Activated CD4-positive, alpha-beta memory T cell treated with anti-CD3 and anti-CD28 coated beads, Interleukin-2, amount 10 ng/mL, durations not matched to agents 7 days and 5 days (primary cell): Measurements from ENCODE around the gene YWHAB. TPM values are rescaled to one million over a fixed set of nuclear protein-coding genes. Genes with fewer than 3 reads are reported as not detected.
A peak's percentile ranks its signal among the peaks of the same experiment; 100 is the strongest.

Experiments
- CTCF ChIA-PET: fragments of 350-600 bp; sonication (Branson Sonifier 250); formaldehyde crosslinking; loops from one replicate; lab custom pipeline; 2021; ENCODE audit warnings: antibody characterized with exemption, inconsistent platforms; lab: Charles Lee
- POLR2A ChIA-PET: fragments of 350-600 bp; sonication (Branson Sonifier 250); formaldehyde crosslinking; loops from one replicate; lab custom pipeline; 2021; ENCODE audit warnings: antibody characterized with exemption; lab: Charles Lee
- DNase-seq: peaks from one replicate; pipeline ENCODE4 v3.0.0-alpha.2; 2020
- H3K27ac Mint-ChIP-seq: one replicate; pipeline ENCODE4 v1.8.0; 2021; ENCODE audit warnings: mild to moderate bottlenecking, mixed read lengths
- H3K27me3 Mint-ChIP-seq: one replicate; pipeline ENCODE4 v1.8.0; 2021; ENCODE audit warnings: mixed read lengths
- H3K36me3 Mint-ChIP-seq: one replicate; pipeline ENCODE4 v1.8.0; 2021; ENCODE audit warnings: low read depth, mixed read lengths
- H3K4me1 Mint-ChIP-seq: one replicate; pipeline ENCODE4 v1.8.0; 2021; ENCODE audit warnings: mixed read lengths
- H3K4me3 Mint-ChIP-seq: one replicate; pipeline ENCODE4 v1.8.0; 2021; ENCODE audit warnings: mild to moderate bottlenecking, mixed read lengths
- H3K9me3 Mint-ChIP-seq: one replicate; pipeline ENCODE4 v1.8.0; 2021; ENCODE audit warnings: mixed read lengths
- total RNA-seq, 2 experiments: library from RNA; stranded (reverse); gene quantifications; one replicate each; pipeline ENCODE4 v1.2.3, GENCODE V29; 2021

YWHAB gene
- total RNA-seq, result 100 to 1,000 TPM; 277 to 279 TPM

DNA sequence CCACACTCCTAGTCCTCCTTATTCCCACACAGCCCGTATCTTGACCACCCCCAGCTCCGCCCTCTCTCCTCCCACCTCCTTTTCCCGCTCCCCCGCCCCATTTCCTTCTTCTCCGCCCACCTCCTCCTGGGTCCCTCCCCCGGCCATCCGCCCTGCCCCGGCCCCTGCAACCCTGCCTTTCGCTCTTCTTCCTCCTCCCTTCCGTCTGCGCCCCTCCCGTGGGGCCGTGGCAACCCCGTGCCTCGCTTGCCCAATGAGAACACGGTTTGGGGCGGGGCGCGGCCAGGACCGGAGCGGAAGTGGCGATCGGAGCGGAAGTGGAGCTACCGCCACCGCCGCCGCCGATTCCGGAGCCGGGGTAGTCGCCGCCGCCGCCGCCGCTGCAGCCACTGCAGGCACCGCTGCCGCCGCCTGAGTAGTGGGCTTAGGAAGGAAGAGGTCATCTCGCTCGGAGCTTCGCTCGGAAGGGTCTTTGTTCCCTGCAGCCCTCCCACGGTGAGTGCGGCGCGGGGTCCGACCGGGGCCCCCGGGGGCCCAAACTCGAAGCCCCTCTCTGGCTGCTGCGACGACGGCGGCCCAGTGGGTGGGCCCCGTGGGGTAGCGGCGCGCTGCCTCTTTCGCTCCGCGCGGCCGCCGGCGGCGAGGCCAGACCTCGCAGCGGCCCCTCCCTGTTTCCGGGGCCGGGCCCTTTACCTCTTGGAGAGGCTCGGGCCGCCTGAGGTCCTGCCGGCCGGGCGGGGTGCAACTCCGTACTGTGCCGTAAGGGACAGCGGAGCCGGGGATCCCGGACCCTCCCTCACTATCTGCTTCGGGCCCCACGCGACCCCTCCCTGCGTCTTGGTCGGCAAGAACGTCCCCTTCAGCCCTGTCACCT, at the start of gene YWHAB:
TSS of gene YWHAB (plus strand) at position 314 of the 874 bp plus-strand sequence. CDS start 15,829 bp downstream, outside the sequence.
- ChIA-PET CTCF (interaction anchor here (0.7 to 0.8 kb wide), 2 partner anchors 19 to 433 kb away, joined by 3 to 4 read pairs; no protein-coding TSS in a partner anchor), POLR2A (interaction anchor here (0.9 to 2.6 kb wide), 17 partner anchors 10 to 364 kb away, joined by 3 to 11 read pairs (median 4); partner anchors contain the start of genes ADA, PABPC1L, SERINC3 and TOMM34)

DNA sequence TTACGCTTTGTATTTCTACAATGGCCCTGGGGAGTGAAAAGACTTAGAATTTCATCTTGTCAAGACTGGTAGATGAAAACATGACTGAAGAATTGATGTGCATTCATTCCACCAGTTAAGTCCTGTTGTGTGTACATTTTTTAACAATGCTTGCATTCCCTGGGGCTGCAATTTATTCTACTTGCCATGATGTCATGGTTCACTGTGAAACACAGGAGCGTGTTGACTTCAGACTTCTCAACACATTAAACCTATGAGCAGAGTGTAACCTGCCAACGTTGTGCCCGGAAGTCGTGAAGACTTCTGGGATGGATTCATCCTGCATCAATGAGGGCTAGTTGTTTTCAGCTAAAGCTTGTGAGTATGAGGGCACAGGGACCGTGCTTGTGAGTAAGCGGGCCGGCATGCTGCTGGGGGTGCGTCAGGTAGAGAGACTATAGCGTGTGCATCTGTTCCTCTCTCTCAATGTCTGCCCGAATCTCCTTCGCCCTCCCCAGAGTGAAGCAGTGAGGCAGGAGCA, 48.8 kb upstream of the YWHAB start:
- Mint-ChIP-seq H3K27me3 (peaks cover 16% of the 10 kb centered on the region), H3K36me3 (no peaks in the 10 kb centered on the region), H3K4me3 (no peak overlapping the region), H3K9me3 (no peaks in the 10 kb centered on the region), H3K27ac (no peak overlapping the region), H3K4me1 (no peaks in the 10 kb centered on the region)
- DNase-seq, result no peak
- CTCF ChIA-PET, result no interaction called here
- POLR2A ChIA-PET, result no interaction called here

More for the DNA sequence above, at the start of gene YWHAB:
- DNase-seq, result peak; percentile 99
- Mint-ChIP-seq H3K27me3 (no peaks in the 10 kb centered on the region), H3K27ac (peak within 1 kb of the TSS; percentile 90), H3K9me3 (no peaks in the 10 kb centered on the region), H3K4me3 (peak within 1 kb of the TSS; percentile 89), H3K36me3 (peaks cover 40% of the 10 kb centered on the region), H3K4me1 (peaks cover 48% of the 10 kb centered on the region)

- Mint-ChIP-seq H3K36me3 (no peaks in the 10 kb centered on the region), H3K4me1 (no peaks in the 10 kb centered on the region), H3K27me3 (peaks cover 22% of the 10 kb centered on the region), H3K9me3 (no peaks in the 10 kb centered on the region), H3K27ac (no peak overlapping the region), H3K4me3 (no peak overlapping the region)
- no peak for DNase-seq
- ChIA-PET CTCF (no interaction called here), POLR2A (no interaction called here)
These were observed 47.6 kb upstream of the YWHAB start for GRCh38 chr20:44837946-44838345.

DNA sequence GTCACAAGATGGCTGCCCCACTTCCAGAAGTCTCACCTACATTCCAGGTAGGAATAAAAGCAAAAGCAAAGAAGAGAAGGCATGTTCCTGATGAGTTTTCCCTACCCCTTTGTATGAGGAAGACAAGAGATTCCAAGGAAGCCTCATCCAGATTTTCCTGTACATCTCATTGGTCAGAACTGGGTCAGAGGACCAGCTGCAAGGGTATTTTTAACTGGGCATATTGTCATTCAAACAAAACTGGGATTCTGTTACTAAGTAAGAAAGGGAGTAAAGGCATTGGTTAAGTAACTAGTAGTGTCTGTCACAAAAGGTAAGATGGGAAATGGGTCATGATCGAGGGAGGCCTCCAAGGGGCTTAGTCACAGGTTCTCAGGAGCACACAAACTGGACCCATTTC, 47.0 kb upstream of the YWHAB start:
- Mint-ChIP-seq H3K27ac (no peak overlapping the region), H3K4me1 (peaks cover 3% of the 10 kb centered on the region), H3K27me3 (peaks cover 25% of the 10 kb centered on the region), H3K36me3 (no peaks in the 10 kb centered on the region), H3K4me3 (no peak overlapping the region), H3K9me3 (no peaks in the 10 kb centered on the region)
- no peak for DNase-seq
- ChIA-PET CTCF (no interaction called here), POLR2A (no interaction called here)

GRCh38 chr20:44839481-44839880, 46.0 kb upstream of the YWHAB start:
- Mint-ChIP-seq H3K4me1 (peaks cover 9% of the 10 kb centered on the region), H3K27me3 (peaks cover 23% of the 10 kb centered on the region), H3K36me3 (no peaks in the 10 kb centered on the region), H3K9me3 (no peaks in the 10 kb centered on the region), H3K4me3 (no peak overlapping the region), H3K27ac (no peak overlapping the region)
- DNase-seq, result no peak
- CTCF ChIA-PET, result no interaction called here
- POLR2A ChIA-PET, result no interaction called here

DNA sequence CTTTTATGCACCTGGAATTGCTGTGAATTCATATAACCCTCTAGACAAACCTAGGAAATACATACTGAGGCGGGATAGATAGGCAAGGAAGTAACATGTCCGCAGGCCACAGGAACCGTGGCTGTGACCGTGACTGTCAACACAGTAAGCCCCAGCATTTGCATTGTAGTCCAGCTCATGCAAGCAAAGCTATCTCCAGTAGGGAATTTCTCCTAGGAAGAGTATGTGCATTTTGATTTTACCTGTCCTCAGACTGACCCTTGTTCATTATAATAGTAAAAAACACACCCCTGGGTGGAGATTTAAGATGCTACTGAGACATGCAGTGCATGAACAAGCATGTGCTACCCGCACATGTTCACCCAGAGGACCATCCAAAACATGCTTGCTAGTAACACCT, 44.7 kb upstream of the YWHAB start:
- ChIA-PET POLR2A (no interaction called here), CTCF (no interaction called here)
- DNase-seq, result no peak
- Mint-ChIP-seq H3K36me3 (no peaks in the 10 kb centered on the region), H3K4me3 (no peak overlapping the region), H3K27me3 (peaks cover 21% of the 10 kb centered on the region), H3K4me1 (peaks cover 12% of the 10 kb centered on the region), H3K27ac (no peak overlapping the region), H3K9me3 (no peaks in the 10 kb centered on the region)

- no peak for DNase-seq
- peaks cover 12% of the 10 kb centered on the region for H3K4me1 Mint-ChIP-seq
- ChIA-PET CTCF (no interaction called here), POLR2A (no interaction called here)
- H3K4me3 Mint-ChIP-seq, result no peak overlapping the region
- H3K9me3 Mint-ChIP-seq, result no peaks in the 10 kb centered on the region
- no peaks in the 10 kb centered on the region for H3K36me3 Mint-ChIP-seq
- H3K27me3 Mint-ChIP-seq, result peaks cover 21% of the 10 kb centered on the region
- H3K27ac Mint-ChIP-seq, result no peak overlapping the region
These were observed 43.5 kb upstream of the YWHAB start for GRCh38 chr20:44841955-44842354.

GRCh38 chr20:44843876-44844275, 41.6 kb upstream of the YWHAB start:
- DNase-seq, result no peak
- Mint-ChIP-seq H3K4me3 (no peak overlapping the region), H3K27me3 (peaks cover 21% of the 10 kb centered on the region), H3K4me1 (peaks cover 12% of the 10 kb centered on the region), H3K36me3 (no peaks in the 10 kb centered on the region), H3K27ac (no peak overlapping the region), H3K9me3 (no peaks in the 10 kb centered on the region)
- ChIA-PET CTCF (no interaction called here), POLR2A (no interaction called here)

GRCh38 chr20:44848254-44849015, 37.1 kb upstream of the YWHAB start:
- no peak for DNase-seq
- ChIA-PET CTCF (no interaction called here), POLR2A (no interaction called here)
- no peaks in the 10 kb centered on the region for H3K36me3 Mint-ChIP-seq
- H3K27me3 Mint-ChIP-seq, result peaks cover 8% of the 10 kb centered on the region
- H3K4me3 Mint-ChIP-seq, result no peak overlapping the region
- H3K4me1 Mint-ChIP-seq, result peaks cover 9% of the 10 kb centered on the region
- H3K9me3 Mint-ChIP-seq, result no peaks in the 10 kb centered on the region
- no peak overlapping the region for H3K27ac Mint-ChIP-seq

DNA sequence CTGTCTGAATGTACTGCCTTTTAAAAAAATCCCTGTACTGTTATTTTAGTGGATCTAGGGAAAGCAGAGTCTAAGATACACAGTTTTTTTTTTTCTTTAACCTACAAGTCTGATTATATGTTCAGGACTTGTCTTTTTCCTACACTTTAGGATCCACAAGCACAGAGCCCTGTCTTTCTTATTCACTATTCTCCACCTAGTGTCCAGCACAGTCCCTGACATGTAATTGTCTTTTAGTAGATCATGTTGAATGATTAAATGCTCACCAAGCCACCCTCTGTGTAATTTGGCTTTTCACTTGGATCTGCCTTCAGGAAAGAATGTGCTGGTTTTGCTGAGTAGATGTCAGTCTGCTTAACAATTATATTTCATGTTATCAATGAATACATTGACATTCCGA, 35.8 kb upstream of the YWHAB start:
- Mint-ChIP-seq H3K4me1 (peaks cover 3% of the 10 kb centered on the region), H3K9me3 (no peaks in the 10 kb centered on the region), H3K27ac (no peak overlapping the region), H3K27me3 (peaks cover 11% of the 10 kb centered on the region), H3K4me3 (no peak overlapping the region), H3K36me3 (no peaks in the 10 kb centered on the region)
- ChIA-PET CTCF (interaction anchor here (1.3 kb wide), 1 partner anchor 50 kb away, joined by 3 read pairs; no protein-coding TSS in a partner anchor), POLR2A (no interaction called here)
- DNase-seq, result no peak

- H3K27me3 Mint-ChIP-seq, result peaks cover 14% of the 10 kb centered on the region
- no peak overlapping the region for H3K27ac Mint-ChIP-seq
- ChIA-PET CTCF (interaction anchor here (1.3 kb wide), 1 partner anchor 51 kb away, joined by 3 read pairs; no protein-coding TSS in a partner anchor), POLR2A (no interaction called here)
- DNase-seq, result no peak
- peaks cover 3% of the 10 kb centered on the region for H3K9me3 Mint-ChIP-seq
- no peaks in the 10 kb centered on the region for H3K36me3 Mint-ChIP-seq
- H3K4me1 Mint-ChIP-seq, result no peaks in the 10 kb centered on the region
- H3K4me3 Mint-ChIP-seq, result no peak overlapping the region
These were observed 35.2 kb upstream of the YWHAB start for GRCh38 chr20:44850272-44850671.

- peaks cover 15% of the 10 kb centered on the region for H3K27me3 Mint-ChIP-seq
- no peak overlapping the region for H3K4me3 Mint-ChIP-seq
- H3K4me1 Mint-ChIP-seq, result no peaks in the 10 kb centered on the region
- no peaks in the 10 kb centered on the region for H3K36me3 Mint-ChIP-seq
- ChIA-PET POLR2A (no interaction called here), CTCF (interaction anchor here (1.3 kb wide), 1 partner anchor 51 kb away, joined by 3 read pairs; no protein-coding TSS in a partner anchor)
- no peak for DNase-seq
- peaks cover 3% of the 10 kb centered on the region for H3K9me3 Mint-ChIP-seq
- H3K27ac Mint-ChIP-seq, result no peak overlapping the region
These were observed 34.7 kb upstream of the YWHAB start for GRCh38 chr20:44850837-44851236.

- H3K27me3 Mint-ChIP-seq, result peaks cover 16% of the 10 kb centered on the region
- ChIA-PET POLR2A (no interaction called here), CTCF (no interaction called here)
- peaks cover 6% of the 10 kb centered on the region for H3K9me3 Mint-ChIP-seq
- no peak overlapping the region for H3K27ac Mint-ChIP-seq
- H3K36me3 Mint-ChIP-seq, result no peaks in the 10 kb centered on the region
- no peak for DNase-seq
- peaks cover under 1% of the 10 kb centered on the region for H3K4me1 Mint-ChIP-seq
- no peak overlapping the region for H3K4me3 Mint-ChIP-seq
These were observed 34.0 kb upstream of the YWHAB start for GRCh38 chr20:44851545-44851944.
